NB4 (cell line): Measurements from ENCODE around the gene NR6A1.

ENCODE experiments used
- DNase-seq: peaks from one replicate; pipeline ENCODE4 v3.0.0; 2010; ENCODE audit warnings: low read depth
- H3K4me3 ChIP-seq: one replicate; pipeline ENCODE4 v1.5.1; 2011; ENCODE audit warnings: mild to moderate bottlenecking, low read depth, low read length, moderate library complexity
- CTCF ChIP-seq: IDR thresholded peaks from one replicate; pipeline ENCODE4 v1.5.1; 2012; ENCODE audit warnings: low read depth, low read length
- MAX ChIP-seq: IDR thresholded peaks from 2 replicates; pipeline ENCODE4 v1.6.1; 2011; ENCODE audit warnings: low read depth, low read length
- MYC ChIP-seq: IDR thresholded peaks from 2 replicates; pipeline ENCODE4 v1.6.1; 2011; ENCODE audit warnings: low read depth, low read length
- POLR2A ChIP-seq: IDR thresholded peaks from 2 replicates; pipeline ENCODE4 v1.6.1; 2011; ENCODE audit warnings: mild to moderate bottlenecking; ENCODE audit not compliant: insufficient read length; ENCODE audit errors: extremely low read depth

The NR6A1 gene

GRCh38 chr9:124594673-124595072, 176.4 kb downstream of the NR6A1 start:
- H3K4me3 ChIP-seq = no peak overlapping the region
- no peak for TF ChIP-seq POLR2A
- no peak for TF ChIP-seq CTCF
- TF ChIP-seq MAX = no peak
- no peak for TF ChIP-seq MYC
- no peak for DNase-seq

- H3K4me3 ChIP-seq = no peak overlapping the region
Measured at GRCh38 chr9:124594225-124594624, 176.9 kb downstream of the NR6A1 start.

GRCh38 chr9:124593651-124594058, 177.5 kb downstream of the NR6A1 start:
- no peak overlapping the region for H3K4me3 ChIP-seq
- DNase-seq = peak; percentile 27
- TF ChIP-seq MAX (no peak), MYC (no peak), CTCF (no peak), POLR2A (no peak)

More at GRCh38 chr9:124594225-124594624, 176.9 kb downstream of the NR6A1 start:
- TF ChIP-seq POLR2A (no peak), CTCF (no peak), MAX (no peak), MYC (no peak)
- DNase-seq = no peak

GRCh38 chr9:124593200-124593599, 177.9 kb downstream of the NR6A1 start:
- no peak for DNase-seq
- TF ChIP-seq MYC (no peak), MAX (no peak), POLR2A (no peak), CTCF (no peak)
- H3K4me3 ChIP-seq = no peak overlapping the region

GRCh38 chr9:124590889-124591641, 180.0 kb downstream of the NR6A1 start:
- H3K4me3 ChIP-seq = no peak overlapping the region

More at GRCh38 chr9:124590889-124591641, 180.0 kb downstream of the NR6A1 start:
- peak; percentile 26 for DNase-seq
- no peak for TF ChIP-seq POLR2A
- no peak for TF ChIP-seq CTCF
- TF ChIP-seq MAX = no peak
- TF ChIP-seq MYC = no peak
